ENCODE data around the gene DIDO1. TPM values are rescaled to one million over a fixed set of nuclear protein-coding genes. Genes with fewer than 3 reads are reported as not detected.
A peak's percentile ranks its signal among the peaks of the same experiment; 100 is the strongest.

DIDO1 gene
- 19.5 TPM for polyA plus RNA-seq (2013, experiment 1 of 2)
- 18.9 TPM for polyA plus RNA-seq (2013, experiment 2 of 2)

DNA sequence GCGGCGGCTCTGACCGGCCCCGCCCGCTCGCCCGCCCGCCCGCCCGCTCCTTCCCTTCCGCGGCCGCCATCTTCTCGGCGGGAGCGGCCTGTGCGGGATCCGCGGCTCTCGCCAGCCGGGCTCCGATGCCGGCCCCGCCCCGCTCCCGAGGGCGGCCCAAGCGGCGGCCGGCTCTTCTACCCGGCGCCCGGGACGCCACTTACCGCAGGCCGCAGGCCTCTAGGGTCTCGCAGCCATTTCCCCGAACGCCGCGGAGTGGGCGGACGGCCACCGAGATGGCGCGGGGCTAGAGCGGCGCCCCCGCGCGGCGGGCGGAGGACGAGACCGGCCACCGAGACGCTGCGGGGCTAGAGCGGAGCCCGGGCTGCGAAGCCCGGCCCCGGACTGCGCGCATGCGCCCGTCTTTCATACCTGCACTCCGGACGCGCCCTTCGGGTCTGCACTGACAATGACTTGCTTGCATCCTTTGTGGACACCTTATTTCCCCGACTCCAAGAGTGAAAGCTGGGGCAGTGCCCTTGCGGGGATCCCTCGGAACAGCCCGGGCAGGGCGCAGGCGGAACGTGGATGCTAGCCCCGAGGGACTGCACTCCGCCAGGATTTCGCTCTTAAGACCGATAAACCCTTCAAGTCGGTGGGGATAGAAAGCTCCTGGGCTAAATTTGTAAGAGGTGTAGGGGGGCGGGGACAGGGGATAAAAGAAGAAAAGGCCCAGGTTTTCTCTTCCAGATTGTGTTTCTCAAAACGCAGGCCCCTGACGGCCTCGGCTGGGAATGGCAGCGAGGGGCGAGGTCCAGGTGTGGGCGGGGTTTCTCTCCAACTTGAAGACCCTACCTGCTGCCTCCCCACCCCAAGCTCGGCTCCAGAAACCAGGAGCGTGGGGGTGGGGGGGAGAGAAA, at the start of gene DIDO1:
DIDO1 (minus strand) TSS at position 277 of the 899 bp plus-strand sequence.
- Histone ChIP-seq H3K23ac (ENCODE audit: low read length in 2 of 2) (peak within 1 kb of the TSS; percentile 55 to 81), H3K9me3 (ENCODE audit: control insufficient read depth, low read length) (no peaks in the 10 kb centered on the region), H3K27me3 (ENCODE audit: control insufficient read depth in 1 of 2, insufficient read depth in 1 of 2, low read length in 2 of 2) (no peaks in the 10 kb centered on the region), H2AK5ac (ENCODE audit: low read length, severe bottlenecking) (peak within 1 kb of the TSS; percentile 49), H3K18ac (ENCODE audit: low read depth in 1 of 2, low read length in 2 of 2) (peak within 1 kb of the TSS; percentile 88 to 95), H3K9ac (ENCODE audit: low read length) (peak within 1 kb of the TSS; percentile 99), H3K4me2 (ENCODE audit: low read length, poor library complexity, severe bottlenecking) (peak within 1 kb of the TSS; percentile 84), H3K4ac (ENCODE audit: low read depth in 1 of 2, low read length in 2 of 2) (peak within 1 kb of the TSS; percentile 94 to 96), H3K4me3 (ENCODE audit: insufficient read depth in 1 of 2, low read depth in 1 of 2, low read length in 2 of 2) (peak within 1 kb of the TSS; percentile 92 to 95), H2BK12ac (ENCODE audit: low read length in 2 of 2) (no peak within 1 kb of the TSS), H4K8ac (ENCODE audit: low read length) (peak within 1 kb of the TSS; percentile 78), H2AFZ (ENCODE audit: low read depth, low read length) (peak within 1 kb of the TSS; percentile 36), H2BK15ac (ENCODE audit: low read depth, poor library complexity, severe bottlenecking) (no peak within 1 kb of the TSS), H4K91ac (ENCODE audit: low read length) (peak within 1 kb of the TSS; percentile 94), H3K14ac (ENCODE audit: low read length in 2 of 2) (peak within 1 kb of the TSS in 1 of 2 experiments; percentile 98), H2BK120ac (ENCODE audit: low read depth, low read length) (peak within 1 kb of the TSS; percentile 29), H3K27ac (ENCODE audit: low read length, poor library complexity, severe bottlenecking) (peak within 1 kb of the TSS; percentile 78), H3K4me1 (ENCODE audit: control insufficient read depth, insufficient read depth, low read depth, low read length) (peaks cover 30% of the 10 kb centered on the region), H3K79me1 (replicated peaks; ENCODE audit: low read length, poor library complexity, severe bottlenecking) (no peaks in the 10 kb centered on the region), H2BK5ac (ENCODE audit: low read depth, low read length, poor library complexity, severe bottlenecking) (peak within 1 kb of the TSS; percentile 98), H3K36me3 (ENCODE audit: control insufficient read depth in 1 of 2, insufficient read depth in 2 of 2, low read depth in 1 of 2, low read length in 2 of 2) (no peaks in the 10 kb centered on the region)
- 2% methylated on average over 79 of the region's 92 CpGs for WGBS
- DNase-seq: peak; percentile 80

DNA sequence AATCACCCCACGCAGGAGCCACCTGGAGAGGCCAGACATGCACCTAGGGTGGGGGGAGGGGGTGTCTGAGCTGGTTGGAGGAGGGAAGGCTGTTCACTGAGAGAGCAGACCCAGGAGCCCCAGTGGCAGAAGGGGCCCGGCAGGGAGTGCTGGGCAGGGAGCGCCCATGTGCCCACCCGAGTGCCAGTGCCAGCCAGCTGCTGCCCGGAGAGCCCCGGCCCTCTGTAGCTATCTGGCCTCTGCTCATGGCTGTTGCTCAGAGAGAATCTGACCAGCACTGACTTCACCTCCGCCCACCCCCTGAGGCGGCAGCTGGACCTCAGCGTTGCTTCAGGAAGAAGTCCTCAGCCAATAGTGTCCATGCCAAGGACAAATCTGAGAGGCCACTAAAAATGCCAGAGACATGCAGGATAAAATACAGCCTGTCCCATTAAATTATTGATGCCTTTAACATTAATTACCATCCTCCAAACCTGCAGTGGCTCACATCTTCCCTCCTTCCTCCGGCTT, 49.0 kb upstream of the DIDO1 start:
- Histone ChIP-seq H3K4me1 (ENCODE audit: control insufficient read depth, insufficient read depth, low read depth, low read length) (peaks cover 9% of the 10 kb centered on the region), H3K27me3 (ENCODE audit: control insufficient read depth in 1 of 2, insufficient read depth in 1 of 2, low read length in 2 of 2) (peaks cover 86 to 95% of the 10 kb centered on the region in 2 experiments), H3K14ac (ENCODE audit: low read length in 2 of 2) (no peak overlapping the region), H3K9ac (ENCODE audit: low read length) (no peak overlapping the region), H3K23ac (ENCODE audit: low read length in 2 of 2) (no peak overlapping the region), H2AFZ (ENCODE audit: low read depth, low read length) (no peak overlapping the region), H2BK120ac (ENCODE audit: low read depth, low read length) (no peak overlapping the region), H3K27ac (ENCODE audit: low read length, poor library complexity, severe bottlenecking) (no peak overlapping the region), H4K8ac (ENCODE audit: low read length) (no peak overlapping the region), H3K36me3 (ENCODE audit: control insufficient read depth in 1 of 2, insufficient read depth in 2 of 2, low read depth in 1 of 2, low read length in 2 of 2) (no peaks in the 10 kb centered on the region), H2BK12ac (ENCODE audit: low read length in 2 of 2) (no peak overlapping the region), H3K4ac (ENCODE audit: low read depth in 1 of 2, low read length in 2 of 2) (no peak overlapping the region), H3K4me3 (ENCODE audit: insufficient read depth in 1 of 2, low read depth in 1 of 2, low read length in 2 of 2) (no peak overlapping the region), H2AK5ac (ENCODE audit: low read length, severe bottlenecking) (no peak overlapping the region), H3K79me1 (replicated peaks; ENCODE audit: low read length, poor library complexity, severe bottlenecking) (no peaks in the 10 kb centered on the region), H2BK5ac (ENCODE audit: low read depth, low read length, poor library complexity, severe bottlenecking) (no peak overlapping the region), H3K18ac (ENCODE audit: low read depth in 1 of 2, low read length in 2 of 2) (no peak overlapping the region), H4K91ac (ENCODE audit: low read length) (no peak overlapping the region), H3K9me3 (ENCODE audit: control insufficient read depth, low read length) (no peaks in the 10 kb centered on the region), H2BK15ac (ENCODE audit: low read depth, poor library complexity, severe bottlenecking) (no peak overlapping the region), H3K4me2 (ENCODE audit: low read length, poor library complexity, severe bottlenecking) (no peak overlapping the region)
- WGBS: 74% methylated on average over 10 of the region's 10 CpGs
- no peak for DNase-seq

DNA sequence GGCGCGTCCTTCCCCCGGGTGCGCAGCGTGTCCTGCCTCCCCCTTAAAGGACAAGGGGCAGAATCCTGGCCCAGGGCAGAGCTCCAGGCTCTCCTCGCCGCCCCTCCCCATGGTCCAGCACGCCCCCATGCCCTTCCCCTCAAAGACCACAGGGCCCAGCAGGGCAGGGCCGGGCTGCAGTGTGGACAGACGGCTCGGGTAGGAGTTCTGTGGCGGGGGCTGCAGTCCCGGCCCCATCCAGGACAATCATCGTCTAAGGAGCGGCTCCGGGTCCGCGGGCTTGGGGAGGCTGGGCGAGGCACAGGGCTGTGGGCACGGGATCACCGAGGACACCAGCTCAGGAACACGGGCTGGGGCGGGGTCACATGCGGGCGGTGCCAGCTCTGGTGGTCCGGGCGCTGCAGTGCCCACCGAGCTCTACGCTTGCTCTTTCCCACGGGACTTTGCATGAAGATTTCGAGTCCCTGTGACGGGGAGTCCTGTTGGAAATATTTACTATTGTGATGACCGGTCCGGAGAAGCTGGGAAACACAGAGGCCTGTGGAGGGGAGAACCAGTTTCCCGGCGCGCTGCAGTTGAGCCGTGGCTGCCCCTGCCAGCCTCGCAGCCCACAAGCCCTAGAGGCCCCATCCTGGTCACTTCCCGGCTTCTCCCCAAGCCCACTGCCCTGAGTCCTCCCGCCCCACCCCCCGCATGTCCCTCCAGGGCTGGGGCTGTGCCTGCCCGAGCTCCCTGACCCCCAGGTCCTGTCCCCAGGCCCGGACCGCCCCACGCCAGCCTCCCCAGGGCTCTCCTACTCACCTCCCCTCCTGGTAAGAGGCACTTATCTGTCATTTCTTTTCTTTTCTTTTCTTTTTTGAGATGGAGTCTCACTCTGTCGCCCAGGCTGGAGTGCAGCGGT, 46.8 kb upstream of the DIDO1 start:
- Histone ChIP-seq H3K23ac (ENCODE audit: low read length in 2 of 2) (no peak overlapping the region), H3K4ac (ENCODE audit: low read depth in 1 of 2, low read length in 2 of 2) (no peak overlapping the region), H3K4me2 (ENCODE audit: low read length, poor library complexity, severe bottlenecking) (peak overlapping the region; percentile 73), H4K8ac (ENCODE audit: low read length) (no peak overlapping the region), H3K27me3 (ENCODE audit: control insufficient read depth in 1 of 2, insufficient read depth in 1 of 2, low read length in 2 of 2) (peaks cover 79 to 89% of the 10 kb centered on the region in 2 experiments), H3K36me3 (ENCODE audit: control insufficient read depth in 1 of 2, insufficient read depth in 2 of 2, low read depth in 1 of 2, low read length in 2 of 2) (no peaks in the 10 kb centered on the region), H2BK15ac (ENCODE audit: low read depth, poor library complexity, severe bottlenecking) (peak overlapping the region; percentile 49), H2AK5ac (ENCODE audit: low read length, severe bottlenecking) (no peak overlapping the region), H2AFZ (ENCODE audit: low read depth, low read length) (peak overlapping the region; percentile 73), H3K4me3 (ENCODE audit: insufficient read depth in 1 of 2, low read depth in 1 of 2, low read length in 2 of 2) (peak overlapping the region in 1 of 2 experiments; percentile 58), H3K27ac (ENCODE audit: low read length, poor library complexity, severe bottlenecking) (no peak overlapping the region), H2BK12ac (ENCODE audit: low read length in 2 of 2) (peak overlapping the region in 1 of 2 experiments; percentile 15), H3K9ac (ENCODE audit: low read length) (no peak overlapping the region), H3K18ac (ENCODE audit: low read depth in 1 of 2, low read length in 2 of 2) (no peak overlapping the region), H4K91ac (ENCODE audit: low read length) (no peak overlapping the region), H2BK5ac (ENCODE audit: low read depth, low read length, poor library complexity, severe bottlenecking) (no peak overlapping the region), H3K79me1 (replicated peaks; ENCODE audit: low read length, poor library complexity, severe bottlenecking) (no peaks in the 10 kb centered on the region), H3K9me3 (ENCODE audit: control insufficient read depth, low read length) (no peaks in the 10 kb centered on the region), H3K4me1 (ENCODE audit: control insufficient read depth, insufficient read depth, low read depth, low read length) (peaks cover 9% of the 10 kb centered on the region), H3K14ac (ENCODE audit: low read length in 2 of 2) (peak overlapping the region in 1 of 2 experiments; percentile 66), H2BK120ac (ENCODE audit: low read depth, low read length) (no peak overlapping the region)
- DNase-seq: peak; percentile 8
- 9% methylated on average over 44 of the region's 48 CpGs for WGBS
